GM18861 (cell line): ENCODE results near the gene ARHGAP24.
A peak's percentile ranks its signal among the peaks of the same experiment; 100 is the strongest.
"Not testable (repeated sequence)": the region's sequence is repeated elsewhere in the genome, so short reads cannot be mapped to it uniquely, and the experiment has no call there.

Experiments used
- ATAC-seq: cut with Tn5 transposase; IDR thresholded peaks from one replicate; pipeline ENCODE4 v1.9.1; 2021; ENCODE audit not compliant: unreplicated experiment

ARHGAP24 gene

DNA sequence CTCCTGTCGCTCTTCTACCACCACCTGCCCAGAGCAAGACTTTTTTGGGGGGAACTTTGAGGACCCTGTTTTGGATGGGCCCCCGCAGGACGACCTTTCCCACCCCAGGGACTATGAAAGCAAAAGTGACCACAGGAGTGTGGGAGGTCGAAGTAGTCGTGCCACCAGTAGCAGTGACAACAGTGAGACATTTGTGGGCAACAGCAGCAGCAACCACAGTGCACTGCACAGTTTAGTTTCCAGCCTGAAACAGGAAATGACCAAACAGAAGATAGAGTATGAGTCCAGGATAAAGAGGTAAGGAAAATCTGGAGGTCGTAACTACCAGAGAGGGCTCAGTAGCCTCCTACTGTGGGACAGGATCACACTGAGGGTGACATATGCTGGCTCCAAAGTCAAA, 520.4 kb downstream of the ARHGAP24 start:
- ATAC-seq: no peak

DNA sequence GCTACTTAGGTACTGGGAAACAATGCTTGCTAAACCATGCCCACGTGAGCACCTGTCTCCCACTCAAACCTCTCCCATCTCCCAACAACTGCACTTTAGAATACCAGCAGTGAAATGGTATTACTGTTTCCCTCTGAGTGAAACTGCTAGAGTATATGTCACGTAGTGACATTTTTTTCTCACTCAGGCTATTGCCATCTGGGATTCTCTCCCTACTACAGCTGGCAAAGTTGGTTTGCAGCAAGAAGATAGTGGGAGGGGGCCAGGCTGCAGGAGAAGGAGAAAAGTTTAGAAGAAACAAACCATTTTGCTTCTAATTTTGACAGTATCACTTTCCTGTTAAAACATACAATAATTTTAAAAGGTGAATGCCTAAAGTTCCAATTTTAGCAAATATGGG, 526.6 kb downstream of the ARHGAP24 start:
- no peak for ATAC-seq

DNA sequence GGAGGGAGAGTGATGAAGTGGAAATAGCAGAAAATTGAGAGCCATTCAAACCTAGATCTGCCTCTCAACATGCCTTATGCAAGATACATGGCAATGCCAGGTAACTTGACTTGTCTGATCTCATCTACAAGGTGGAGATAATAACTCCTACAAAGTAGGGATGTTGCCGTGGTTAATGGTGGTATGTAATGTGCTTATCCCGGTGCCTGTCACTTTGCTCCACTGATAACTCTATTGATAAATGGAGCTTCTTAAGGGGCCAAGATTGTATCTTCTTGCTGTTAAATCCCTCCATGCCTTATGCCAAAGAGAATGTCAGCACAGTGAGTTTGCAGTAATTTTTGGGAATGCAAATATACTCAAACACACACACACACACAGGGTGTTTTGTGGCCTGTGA, 529.1 kb downstream of the ARHGAP24 start:
- no peak for ATAC-seq

DNA sequence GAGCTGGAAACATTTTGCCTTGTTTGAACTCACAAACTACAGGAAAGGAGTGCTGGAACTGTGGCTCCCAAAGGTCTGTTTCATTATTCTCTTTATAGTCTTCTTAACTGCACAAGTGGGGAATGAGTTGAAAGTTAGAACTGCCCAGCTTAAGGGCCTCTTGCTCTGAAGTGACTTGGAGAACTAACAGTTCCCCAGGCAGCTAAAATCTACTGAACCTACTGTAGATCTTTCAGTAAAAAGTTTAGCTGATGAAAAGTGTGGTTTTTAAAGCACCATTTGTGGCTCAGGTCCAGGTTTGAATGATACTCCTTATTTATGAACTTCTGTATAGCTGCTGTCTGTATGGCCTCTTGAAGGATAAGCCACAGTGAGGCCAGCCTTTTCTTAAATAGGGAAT, 531.1 kb downstream of the ARHGAP24 start:
- no peak for ATAC-seq

DNA sequence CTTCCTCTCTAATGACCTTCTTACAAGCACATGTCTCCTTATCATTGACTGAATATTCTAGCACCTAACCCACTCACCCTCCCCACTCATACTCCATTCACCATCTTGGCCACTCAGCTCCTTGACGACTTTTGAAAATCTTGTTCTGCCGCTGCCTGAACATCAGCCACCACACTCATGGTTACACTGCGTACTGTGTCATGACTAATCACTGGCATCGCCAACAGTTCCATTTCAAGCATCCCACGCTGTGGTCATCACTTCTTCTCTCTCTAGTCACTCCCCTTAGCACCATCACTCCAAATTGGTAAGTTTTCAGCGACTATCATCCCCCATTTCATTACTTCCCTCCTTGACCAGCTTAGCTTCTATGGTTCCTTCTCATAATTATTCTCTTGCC, 532.1 kb downstream of the ARHGAP24 start:
- ATAC-seq: no peak

DNA sequence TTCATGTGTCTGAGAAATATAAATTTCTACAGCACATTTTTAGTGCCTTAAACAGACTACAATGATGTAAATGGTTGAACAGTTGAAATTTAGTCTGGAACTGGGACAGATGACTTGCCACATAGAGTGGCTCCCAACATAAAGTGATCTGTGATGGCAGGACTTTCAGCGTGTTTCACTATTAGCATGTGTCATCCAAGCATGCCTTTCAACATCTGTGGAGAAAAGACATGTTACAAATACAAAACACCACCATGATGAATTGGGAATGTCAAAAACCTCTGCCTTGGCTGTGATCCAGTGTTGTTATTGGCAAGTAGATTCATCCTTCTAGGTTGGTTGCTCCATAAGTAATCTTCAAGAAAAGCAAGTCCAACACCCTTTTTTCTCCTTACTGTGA, 536.2 kb downstream of the ARHGAP24 start:
- no peak for ATAC-seq

DNA sequence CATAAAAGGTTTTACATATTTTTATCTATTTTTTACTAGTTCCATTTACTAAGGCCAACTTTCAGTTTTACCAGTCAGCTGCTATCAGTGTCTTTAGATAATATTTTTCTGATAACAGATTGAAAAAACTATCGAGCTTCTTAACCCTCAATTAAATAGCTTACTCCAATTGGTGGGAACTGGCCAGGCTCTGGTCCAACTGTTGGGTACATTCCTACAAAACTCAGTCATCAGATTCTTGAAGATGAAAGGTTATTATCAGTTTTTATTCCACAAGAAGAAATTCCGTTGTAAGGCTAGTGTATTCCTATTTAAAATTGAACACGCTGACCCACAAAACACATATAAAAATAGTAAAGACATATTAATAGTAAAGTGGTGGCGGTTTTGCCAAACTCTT, 538.7 kb downstream of the ARHGAP24 start:
- ATAC-seq: no peak

DNA sequence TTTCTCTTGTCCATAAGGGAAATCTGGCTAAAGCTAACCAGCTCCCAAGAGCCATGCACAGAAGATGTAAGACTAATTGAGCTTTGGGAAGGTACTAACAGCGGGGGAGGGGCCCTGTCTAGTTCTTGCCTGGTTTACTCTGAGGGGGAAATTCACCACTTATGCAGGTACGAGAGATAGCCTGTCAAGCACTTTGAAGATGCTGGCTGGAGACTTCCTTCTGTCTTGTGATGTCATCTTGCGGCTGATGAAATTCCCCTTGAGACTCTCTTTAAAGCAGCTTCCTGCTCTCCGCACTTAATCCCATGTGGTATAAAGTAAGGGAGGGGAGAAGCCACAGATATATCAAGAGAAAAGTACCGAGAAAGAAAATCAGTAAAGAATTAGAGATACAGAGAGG, 539.6 kb downstream of the ARHGAP24 start:
- peak; percentile 96 for ATAC-seq

DNA sequence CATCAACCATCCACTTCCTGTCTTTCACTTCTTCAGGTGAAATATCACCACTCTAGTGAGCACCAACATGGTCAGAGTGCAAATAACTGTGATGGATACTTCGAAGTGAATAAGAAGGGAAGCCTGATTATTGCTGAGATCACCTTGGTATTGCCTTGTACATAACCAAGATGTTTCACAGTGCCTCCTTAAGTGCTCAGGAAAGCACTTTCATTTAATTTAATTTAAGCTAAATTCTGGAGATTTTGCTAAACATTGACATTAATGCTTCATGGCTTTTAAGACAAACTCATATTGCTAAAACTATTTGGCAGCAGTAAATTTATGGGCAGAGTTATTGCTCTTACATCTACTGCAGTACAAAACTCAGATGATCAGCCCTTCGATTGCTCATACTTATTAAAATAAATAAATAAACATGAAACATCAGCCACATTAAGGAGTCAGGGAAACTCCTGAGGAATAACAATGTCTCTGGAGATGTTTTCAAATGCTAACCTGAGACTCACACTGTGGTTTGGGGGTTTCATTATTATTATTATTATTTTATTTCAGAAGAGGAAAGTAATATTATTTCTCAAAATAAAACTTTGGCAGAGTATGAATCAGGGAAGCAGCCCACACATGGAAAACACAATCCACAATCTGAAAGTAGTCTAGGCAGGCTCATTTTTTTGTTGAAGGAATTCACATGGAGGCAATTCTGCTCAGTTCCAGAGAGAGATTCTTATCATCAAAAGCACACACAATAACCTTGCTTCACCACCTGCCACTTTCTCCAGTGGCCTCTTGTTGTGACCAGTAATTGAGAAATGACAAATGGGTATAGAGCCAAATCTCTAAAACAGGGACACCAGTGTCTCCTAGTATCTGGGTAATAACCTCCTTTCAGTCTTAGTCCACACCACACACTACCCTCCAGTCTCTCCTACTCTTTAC, 540.7 kb downstream of the ARHGAP24 start:
- no peak for ATAC-seq

DNA sequence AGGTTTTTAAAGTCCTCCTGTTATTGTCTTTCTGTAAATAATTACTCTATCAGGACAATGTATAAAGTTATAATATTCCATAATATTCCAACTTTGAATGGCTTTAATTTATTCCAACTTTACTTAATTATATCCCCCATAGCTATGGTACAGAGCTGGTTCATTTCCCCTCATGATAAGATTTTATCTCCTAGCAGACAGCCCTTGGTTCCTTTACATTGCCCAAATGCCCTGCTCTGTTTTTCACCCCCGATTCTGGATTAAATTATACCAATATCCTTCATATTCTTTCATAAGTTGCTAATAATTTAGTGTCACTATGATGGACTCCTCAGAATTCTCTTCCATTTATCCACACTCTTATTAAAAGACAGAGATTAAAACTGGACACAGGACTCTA, 544.4 kb downstream of the ARHGAP24 start:
- ATAC-seq: no peak

DNA sequence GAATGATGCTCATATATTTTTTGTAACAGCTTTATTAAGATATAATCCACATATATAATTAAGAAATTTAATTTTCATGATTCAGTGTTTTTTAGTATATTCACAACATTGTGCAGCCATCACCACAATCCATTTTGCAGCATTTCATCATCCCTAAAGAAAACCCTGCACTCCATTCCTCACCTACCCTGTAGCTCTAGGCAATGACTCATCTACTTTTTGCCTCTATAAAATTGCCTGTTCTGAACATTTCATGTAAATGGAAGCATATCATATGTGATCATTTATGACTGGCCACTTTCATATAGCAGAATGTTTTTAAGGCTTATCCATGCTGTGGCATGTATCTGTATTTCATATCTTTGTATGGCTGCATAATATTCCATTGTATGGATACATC, 545.0 kb downstream of the ARHGAP24 start:
- no peak for ATAC-seq

DNA sequence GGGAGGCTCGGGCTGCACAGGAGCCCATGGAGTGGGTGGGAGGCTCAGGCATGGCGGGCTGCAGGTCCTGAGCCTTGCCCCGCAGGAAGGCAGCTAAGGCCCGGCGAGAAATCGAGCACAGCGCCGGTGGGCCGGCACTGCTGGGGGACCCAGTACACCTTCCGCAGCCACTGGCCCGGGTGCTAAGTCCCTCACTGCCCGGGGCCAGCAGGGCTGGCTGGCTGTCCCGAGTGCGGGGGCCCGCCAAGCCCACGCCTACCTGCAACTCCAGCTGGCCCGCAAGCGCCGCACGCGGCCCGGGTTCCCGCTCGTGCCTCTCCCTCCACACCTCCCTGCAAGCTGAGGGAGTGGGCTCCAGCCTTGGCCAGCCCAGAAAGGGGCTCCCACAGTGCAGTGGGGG, 546.7 kb downstream of the ARHGAP24 start:
- not testable (repeated sequence) for ATAC-seq

DNA sequence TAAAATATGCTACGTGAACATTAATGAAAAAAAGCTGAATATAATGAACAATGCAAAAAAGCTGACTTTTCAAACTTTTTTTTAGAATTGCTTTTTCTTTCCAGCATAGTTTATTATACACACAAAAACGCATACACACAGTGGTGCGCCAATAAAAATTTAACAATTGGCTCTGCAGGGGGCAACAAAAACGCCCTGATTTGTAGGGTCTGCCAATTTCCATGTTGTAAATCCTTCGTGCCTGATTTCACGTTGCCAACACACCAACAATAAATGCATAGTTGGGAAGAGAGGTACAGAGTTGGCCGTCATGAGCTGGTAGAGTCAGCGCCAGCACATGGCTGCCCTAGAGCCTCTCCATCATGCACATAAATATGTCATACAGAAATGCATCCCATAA, 551.8 kb downstream of the ARHGAP24 start:
- ATAC-seq: no peak

DNA sequence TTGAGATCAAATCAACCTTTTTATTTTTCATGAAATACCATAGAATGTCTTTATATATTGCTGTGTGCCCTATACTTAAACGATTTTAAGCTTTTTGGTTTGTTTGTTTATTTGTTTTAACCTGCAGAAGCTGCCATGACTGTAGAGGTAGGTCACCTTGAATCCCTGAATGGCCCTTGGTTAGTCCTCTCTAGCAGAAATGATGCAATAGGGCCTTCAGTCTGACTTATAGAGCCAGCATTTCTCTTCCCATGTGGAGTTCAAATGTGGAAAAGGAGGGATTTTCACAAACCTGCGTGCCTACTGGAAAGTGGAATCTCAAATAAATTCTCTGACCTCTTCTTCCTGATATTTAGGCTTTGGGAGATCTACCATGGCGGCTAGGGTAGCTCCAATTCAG, 557.0 kb downstream of the ARHGAP24 start:
- ATAC-seq: no peak

DNA sequence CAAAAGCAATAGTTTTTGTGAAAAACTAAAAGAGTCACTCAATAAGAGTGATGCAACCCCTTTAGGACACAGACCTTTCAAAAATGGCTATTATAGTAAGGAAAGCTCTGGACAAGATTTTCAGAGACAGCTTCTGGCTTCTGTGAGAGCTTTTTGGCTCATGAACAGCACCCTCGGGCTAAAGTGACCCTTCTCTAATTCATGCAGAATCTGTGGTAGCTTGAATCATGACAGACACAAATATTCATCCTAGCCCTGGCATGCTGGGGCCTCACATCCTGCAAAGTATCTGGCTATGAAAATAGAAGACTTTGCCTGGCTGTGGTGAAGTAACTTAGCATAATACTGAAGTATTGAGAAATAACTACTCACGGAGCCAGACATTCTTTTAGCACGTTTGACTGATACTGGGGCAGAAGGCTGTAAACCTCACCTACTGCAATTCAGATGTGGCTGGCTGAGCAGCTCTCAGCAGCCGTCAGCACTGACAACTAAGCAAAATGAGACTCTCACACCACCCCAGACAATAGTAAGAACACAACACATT, 557.6 kb downstream of the ARHGAP24 start:
- no peak for ATAC-seq

DNA sequence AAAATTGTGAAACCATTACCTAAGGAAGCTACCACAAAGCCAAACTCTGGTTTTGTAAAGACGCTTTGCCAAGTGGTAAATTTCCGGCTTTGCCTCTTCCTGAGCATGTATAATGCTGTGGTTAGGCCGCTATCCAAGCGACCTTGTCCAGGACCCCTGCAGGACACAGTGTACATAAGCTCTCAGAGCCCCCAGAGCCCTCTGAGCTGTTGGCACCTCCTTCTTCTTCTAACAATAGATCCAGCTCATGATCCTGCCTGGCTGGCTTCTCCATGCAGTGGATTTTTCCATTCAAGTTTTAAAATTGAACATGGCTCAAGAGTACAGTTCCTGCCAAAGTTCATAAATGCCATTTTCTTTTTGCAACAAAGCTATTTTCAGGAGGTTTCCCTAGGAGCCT, 558.2 kb downstream of the ARHGAP24 start:
- no peak for ATAC-seq

DNA sequence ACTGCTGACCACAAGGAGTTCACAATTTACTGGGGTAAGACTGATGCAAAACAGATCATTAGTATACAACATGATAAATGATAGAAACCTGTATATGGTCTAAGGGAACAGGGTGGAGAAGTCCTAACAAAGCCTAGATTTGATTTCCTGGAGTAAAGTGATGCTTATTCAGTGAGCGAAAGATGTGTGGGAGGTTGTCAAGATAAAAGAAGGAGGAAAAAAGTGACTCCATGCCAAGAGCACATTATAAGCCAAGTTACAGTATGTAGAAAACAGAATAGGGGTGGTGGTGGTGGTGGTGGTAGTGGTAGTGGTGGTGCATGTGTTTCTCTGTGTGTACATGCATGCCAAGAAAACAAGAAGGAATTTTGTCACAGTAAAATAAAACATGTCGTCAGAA, 559.7 kb downstream of the ARHGAP24 start:
- ATAC-seq: no peak

DNA sequence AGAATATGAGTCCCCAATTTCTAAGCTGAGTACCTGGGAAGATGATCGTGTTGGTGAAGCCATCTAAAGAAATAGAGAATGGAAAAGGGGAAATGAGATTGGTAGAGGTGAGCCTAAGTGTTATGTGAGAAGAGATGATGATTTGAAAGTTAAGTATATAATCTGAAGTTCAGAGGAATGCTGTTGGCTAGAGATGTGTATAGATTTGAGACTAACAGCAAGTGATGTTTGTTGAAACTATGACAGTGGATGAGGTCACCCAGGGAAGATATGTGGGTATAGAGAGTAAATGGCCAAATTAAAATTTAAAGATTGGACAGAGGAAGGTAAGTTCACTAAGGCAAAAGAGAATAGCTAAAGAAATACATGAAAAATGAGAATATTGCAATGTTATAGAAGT, 560.7 kb downstream of the ARHGAP24 start:
- no peak for ATAC-seq

DNA sequence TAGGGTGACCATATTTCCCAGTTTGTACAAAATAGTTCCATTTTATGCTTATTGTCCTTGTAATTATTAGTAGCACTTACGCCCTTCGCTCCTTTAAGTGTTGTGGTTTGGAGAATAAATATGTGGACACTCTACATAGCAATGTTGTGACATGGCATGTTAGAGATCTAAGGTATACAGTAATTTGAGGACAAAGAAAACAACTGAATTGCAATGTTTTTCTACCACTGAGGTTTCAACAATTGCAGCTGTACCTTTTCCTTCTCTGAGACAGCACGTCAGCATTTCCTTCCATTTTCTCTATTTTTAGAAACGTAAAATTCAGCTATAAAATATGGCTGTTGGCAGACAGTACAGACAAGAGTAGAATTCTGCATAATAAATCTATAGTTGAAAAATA, 561.8 kb downstream of the ARHGAP24 start:
- ATAC-seq: no peak

DNA sequence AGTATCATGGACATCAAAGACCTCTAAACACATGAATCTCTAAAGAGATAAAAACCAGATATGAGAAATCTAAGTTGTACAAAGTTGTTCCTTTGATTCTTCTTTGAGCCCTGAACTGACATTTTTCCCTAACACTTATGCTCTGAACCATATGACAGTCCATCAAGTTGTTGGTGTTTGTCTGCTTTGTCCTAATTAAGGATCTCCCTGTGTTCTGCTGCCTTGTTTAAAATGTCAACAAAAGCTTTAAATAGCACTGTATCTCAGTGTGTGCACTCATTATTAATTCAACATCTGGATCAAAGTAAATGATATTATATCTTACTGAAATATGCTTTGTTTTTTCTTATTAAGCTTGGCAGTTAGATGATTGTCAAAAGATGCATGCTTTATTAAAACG, 563.1 kb downstream of the ARHGAP24 start:
- ATAC-seq: no peak

DNA sequence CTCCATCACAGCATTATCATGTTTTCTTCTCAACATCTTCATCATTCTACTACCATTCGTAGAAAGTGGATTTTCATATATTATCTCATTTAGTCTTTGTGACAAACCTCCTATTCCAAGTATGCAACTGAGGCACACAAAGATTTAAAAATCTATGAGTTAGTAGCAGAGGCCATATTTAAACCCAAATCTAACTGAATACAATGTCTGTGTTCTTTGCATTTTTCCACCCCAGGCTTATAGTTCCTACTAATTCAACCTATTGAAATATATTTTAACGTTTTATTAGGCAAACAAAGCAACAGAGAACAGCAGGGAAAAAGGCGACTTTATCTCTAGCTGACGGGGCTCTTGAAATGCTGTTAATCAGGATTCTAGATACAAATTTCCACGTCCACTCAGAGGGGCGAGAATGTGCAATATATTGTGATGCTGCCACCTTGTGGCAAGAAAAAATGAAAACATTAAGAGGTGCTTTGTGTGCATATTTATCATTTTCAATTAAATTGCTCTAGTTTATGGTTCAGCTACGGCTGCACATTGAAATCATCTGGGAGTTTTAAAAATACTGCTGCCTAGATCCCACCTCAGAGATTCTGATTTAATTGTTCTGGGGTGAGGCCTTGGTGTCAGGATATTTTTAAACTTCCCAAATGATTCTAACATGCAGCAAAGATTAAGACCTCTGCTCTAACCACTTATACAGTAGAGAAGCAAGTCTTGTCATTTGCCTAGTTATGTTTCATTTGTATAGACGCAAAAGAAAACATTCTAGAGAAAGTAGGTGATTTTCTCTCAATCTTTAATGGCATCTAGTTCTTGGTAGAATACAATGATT, 569.0 kb downstream of the ARHGAP24 start:
- peak; percentile 76 for ATAC-seq

DNA sequence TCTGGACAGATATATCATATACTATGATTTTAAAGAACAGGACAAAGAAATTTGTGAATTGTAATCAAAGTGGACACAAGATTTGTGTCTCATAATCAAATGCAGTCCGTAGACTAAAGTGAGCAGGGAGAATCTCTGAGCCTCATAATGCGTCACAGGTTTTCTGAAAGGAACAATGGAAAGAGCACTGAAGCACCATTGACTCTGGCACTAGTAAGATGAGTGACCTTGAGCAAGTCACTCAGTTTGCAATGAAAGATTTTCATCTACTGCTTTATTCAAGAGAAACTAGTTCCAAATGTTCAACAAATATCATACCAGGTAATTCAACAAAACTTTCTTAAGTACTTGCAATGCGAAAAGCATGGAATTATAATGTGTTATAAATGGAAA, 569.6 kb downstream of the ARHGAP24 start:
- no peak for ATAC-seq
